ENCODE results near the gene POLE2.
"Not testable (repeated sequence)": the region's sequence is repeated elsewhere in the genome, so short reads cannot be mapped to it uniquely, and the experiment has no call there.

POLE2 gene

DNA sequence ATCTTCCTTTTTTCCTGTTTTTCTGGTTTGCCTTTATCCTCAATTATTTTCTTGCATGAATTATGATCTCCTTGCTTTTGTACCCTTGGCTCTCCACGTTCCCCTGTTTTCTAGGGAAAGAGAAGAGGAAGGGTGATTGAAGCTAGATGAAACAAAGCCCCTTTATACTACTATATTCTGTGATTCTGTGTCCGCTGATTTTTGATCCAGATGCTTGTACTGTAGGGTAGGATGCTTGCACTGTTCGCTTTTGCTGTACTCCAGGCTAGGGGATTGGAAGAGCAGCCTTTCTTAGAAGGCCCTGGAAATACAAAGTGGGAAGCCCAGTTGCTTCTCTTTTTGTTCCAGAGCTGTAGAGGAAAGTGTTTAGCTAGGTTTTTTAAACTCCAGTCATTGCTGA lies 44.9 kb upstream of the POLE2 start:
- TF ChIP-seq, protein P1, sequence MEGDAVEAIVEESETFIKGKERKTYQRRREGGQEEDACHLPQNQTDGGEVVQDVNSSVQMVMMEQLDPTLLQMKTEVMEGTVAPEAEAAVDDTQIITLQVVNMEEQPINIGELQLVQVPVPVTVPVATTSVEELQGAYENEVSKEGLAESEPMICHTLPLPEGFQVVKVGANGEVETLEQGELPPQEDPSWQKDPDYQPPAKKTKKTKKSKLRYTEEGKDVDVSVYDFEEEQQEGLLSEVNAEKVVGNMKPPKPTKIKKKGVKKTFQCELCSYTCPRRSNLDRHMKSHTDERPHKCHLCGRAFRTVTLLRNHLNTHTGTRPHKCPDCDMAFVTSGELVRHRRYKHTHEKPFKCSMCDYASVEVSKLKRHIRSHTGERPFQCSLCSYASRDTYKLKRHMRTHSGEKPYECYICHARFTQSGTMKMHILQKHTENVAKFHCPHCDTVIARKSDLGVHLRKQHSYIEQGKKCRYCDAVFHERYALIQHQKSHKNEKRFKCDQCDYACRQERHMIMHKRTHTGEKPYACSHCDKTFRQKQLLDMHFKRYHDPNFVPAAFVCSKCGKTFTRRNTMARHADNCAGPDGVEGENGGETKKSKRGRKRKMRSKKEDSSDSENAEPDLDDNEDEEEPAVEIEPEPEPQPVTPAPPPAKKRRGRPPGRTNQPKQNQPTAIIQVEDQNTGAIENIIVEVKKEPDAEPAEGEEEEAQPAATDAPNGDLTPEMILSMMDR (IDR thresholded peaks at IDR 0.05; ENCODE audit: insufficient read depth, low read length, poor library complexity, severe bottlenecking), result no peak
- no peak for TF ChIP-seq EZH2phosphoT487 (conservative IDR thresholded peaks at IDR 0.05; ENCODE audit: low read length)
- Histone ChIP-seq H3K36me3 (ENCODE audit: low read length) (no peaks in the 10 kb centered on the region), H3K27me3 (ENCODE audit: low read length) (no peaks in the 10 kb centered on the region), H3F3A (ENCODE audit: insufficient read depth) (no peaks in the 10 kb centered on the region), H4K20me1 (ENCODE audit: low read depth, low read length) (no peaks in the 10 kb centered on the region), H3K4me3 (ENCODE audit: insufficient read depth, low read length, poor library complexity, severe bottlenecking) (no peak overlapping the region), H3K79me2 (ENCODE audit: insufficient read depth, low read length) (no peaks in the 10 kb centered on the region), H3K9me3 (ENCODE audit: insufficient read depth, low read length) (no peaks in the 10 kb centered on the region), H3K4me2 (ENCODE audit: low read depth, low read length, poor library complexity, severe bottlenecking) (no peak overlapping the region), H3K9me2 (replicated peaks; ENCODE audit: insufficient read depth, low read length) (no peaks in the 10 kb centered on the region), H3K9ac (ENCODE audit: low read length) (no peak overlapping the region), H2AFZ (ENCODE audit: low read depth, low read length, severe bottlenecking) (no peak overlapping the region), H3K27ac (ENCODE audit: low read depth, low read length) (no peak overlapping the region)

DNA sequence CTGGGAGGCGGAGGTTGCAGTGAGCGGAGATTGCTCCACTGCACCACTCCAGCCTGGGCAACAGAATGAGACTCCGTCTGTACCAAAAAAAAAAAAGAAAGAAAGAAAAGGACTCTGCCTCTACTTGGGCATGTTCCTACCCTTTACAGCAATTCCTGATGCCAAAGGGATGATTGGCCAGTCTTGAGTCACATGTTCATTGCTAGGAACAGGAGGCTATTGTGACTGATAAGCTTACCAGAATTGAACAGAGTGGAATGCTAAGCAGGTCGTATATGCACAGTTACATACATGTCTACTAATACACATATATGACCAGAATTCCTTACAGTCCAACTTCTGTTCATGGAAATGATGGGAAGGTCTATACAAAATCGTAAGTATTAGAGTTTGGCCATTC lies 39.2 kb upstream of the POLE2 start:
- Histone ChIP-seq H3K27ac (ENCODE audit: low read depth, low read length) (no peak overlapping the region), H3K27me3 (ENCODE audit: low read length) (no peaks in the 10 kb centered on the region), H3K4me3 (ENCODE audit: insufficient read depth, low read length, poor library complexity, severe bottlenecking) (no peak overlapping the region), H3K36me3 (ENCODE audit: low read length) (no peaks in the 10 kb centered on the region), H3K9me3 (ENCODE audit: insufficient read depth, low read length) (no peaks in the 10 kb centered on the region), H3K4me2 (ENCODE audit: low read depth, low read length, poor library complexity, severe bottlenecking) (no peak overlapping the region), H2AFZ (ENCODE audit: low read depth, low read length, severe bottlenecking) (no peak overlapping the region), H3K9ac (ENCODE audit: low read length) (no peak overlapping the region), H3K9me2 (replicated peaks; ENCODE audit: insufficient read depth, low read length) (no peaks in the 10 kb centered on the region), H4K20me1 (ENCODE audit: low read depth, low read length) (no peaks in the 10 kb centered on the region), H3F3A (ENCODE audit: insufficient read depth) (no peaks in the 10 kb centered on the region), H3K79me2 (ENCODE audit: insufficient read depth, low read length) (no peaks in the 10 kb centered on the region)
- TF ChIP-seq, protein P1 (IDR thresholded peaks at IDR 0.05; ENCODE audit: insufficient read depth, low read length, poor library complexity, severe bottlenecking), result no peak
- TF ChIP-seq EZH2phosphoT487 (conservative IDR thresholded peaks at IDR 0.05; ENCODE audit: low read length), result no peak

DNA sequence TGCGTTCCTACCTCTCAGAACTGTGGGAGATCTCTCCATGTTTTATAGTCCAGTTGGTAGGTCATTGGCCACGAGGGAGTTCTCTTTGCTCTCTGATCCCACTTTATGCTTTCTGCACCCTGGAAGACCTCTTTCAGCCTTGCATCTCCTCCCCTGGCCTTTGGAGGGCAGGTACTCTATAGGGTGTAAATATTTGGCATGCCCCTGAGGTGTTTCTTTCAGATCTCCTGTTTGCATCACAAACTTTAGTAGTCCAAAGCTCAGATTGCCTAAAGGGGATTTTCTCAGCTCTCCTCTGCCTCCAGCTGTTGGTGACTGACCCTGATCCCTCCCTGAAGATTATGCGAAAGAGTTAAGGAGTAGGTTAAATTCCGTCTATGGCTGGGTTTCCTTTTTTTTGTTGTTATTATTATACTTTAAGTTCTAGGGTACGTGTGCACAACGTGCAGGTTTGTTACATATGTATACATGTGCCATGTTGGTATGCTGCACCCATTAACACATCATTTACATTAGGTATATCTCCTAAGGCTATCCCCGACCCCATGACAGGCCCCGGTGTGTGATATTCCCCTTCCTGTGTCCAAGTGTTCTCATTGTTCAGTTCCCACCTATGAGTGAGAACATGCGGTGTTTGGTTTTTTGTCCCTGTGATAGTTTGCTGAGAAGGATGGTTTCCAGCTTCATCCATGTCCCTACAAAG lies 33.9 kb upstream of the POLE2 start:
- H3K9me3 ChIP-seq (ENCODE audit: insufficient read depth, low read length); H3K27me3 ChIP-seq (ENCODE audit: low read length); H2AFZ ChIP-seq (ENCODE audit: low read depth, low read length, severe bottlenecking); H3K27ac ChIP-seq (ENCODE audit: low read depth, low read length); H3K9ac ChIP-seq (ENCODE audit: low read length); H3K4me2 ChIP-seq (ENCODE audit: low read depth, low read length, poor library complexity, severe bottlenecking); H3F3A ChIP-seq (ENCODE audit: insufficient read depth); H3K79me2 ChIP-seq (ENCODE audit: insufficient read depth, low read length); H3K9me2 ChIP-seq (replicated peaks; ENCODE audit: insufficient read depth, low read length); H3K4me3 ChIP-seq (ENCODE audit: insufficient read depth, low read length, poor library complexity, severe bottlenecking); H4K20me1 ChIP-seq (ENCODE audit: low read depth, low read length); H3K36me3 ChIP-seq (ENCODE audit: low read length): not testable (repeated sequence)

DNA sequence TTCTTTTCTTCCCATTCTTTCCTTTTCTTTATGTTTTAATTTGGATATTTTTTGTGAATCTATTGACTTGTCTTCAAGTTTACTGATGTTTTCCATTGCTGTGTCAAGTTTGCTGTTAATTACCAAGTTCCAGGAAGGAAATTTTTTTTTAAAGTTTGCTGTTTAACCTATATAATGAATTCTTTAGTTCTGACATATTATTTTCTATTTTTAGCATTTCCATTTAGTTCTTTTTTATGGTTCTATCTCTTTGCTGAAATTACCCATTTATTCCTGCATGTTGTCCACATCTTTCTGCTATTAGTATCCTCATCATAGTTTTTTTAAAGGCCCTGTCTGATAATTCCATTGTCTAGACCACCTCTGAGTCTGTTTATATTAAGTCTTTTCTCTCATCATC lies 32.7 kb upstream of the POLE2 start:
- H3F3A ChIP-seq (ENCODE audit: insufficient read depth), result no peaks in the 10 kb centered on the region
- TF ChIP-seq, protein P1 (IDR thresholded peaks at IDR 0.05; ENCODE audit: insufficient read depth, low read length, poor library complexity, severe bottlenecking), result no peak
- no peak for TF ChIP-seq EZH2phosphoT487 (conservative IDR thresholded peaks at IDR 0.05; ENCODE audit: low read length)

DNA sequence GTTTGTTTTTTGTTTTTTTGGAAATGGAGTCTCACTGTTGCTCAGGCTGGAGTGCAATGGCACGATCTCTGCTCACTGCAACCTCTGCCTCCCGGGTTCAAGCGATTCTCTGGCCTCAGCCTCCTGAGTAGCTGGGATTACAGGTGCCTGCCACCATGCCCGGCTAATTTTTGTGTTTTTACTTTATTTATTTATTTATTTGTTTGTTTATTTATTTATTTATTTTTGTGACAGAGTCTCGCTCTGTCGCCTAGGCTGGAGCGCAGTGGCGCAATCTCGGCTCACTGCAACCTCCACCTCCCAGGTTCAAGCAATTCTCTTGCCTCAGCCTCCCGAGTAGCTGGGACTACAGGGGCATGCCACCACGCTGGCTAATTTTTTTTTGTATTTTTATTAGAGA lies 23.0 kb upstream of the POLE2 start:
- not testable (repeated sequence) for H3K27ac ChIP-seq (ENCODE audit: low read depth, low read length); H3K9ac ChIP-seq (ENCODE audit: low read length); H3K9me3 ChIP-seq (ENCODE audit: insufficient read depth, low read length); H3K4me2 ChIP-seq (ENCODE audit: low read depth, low read length, poor library complexity, severe bottlenecking); H3K36me3 ChIP-seq (ENCODE audit: low read length); H4K20me1 ChIP-seq (ENCODE audit: low read depth, low read length); H2AFZ ChIP-seq (ENCODE audit: low read depth, low read length, severe bottlenecking); H3K27me3 ChIP-seq (ENCODE audit: low read length); H3F3A ChIP-seq (ENCODE audit: insufficient read depth); H3K4me3 ChIP-seq (ENCODE audit: insufficient read depth, low read length, poor library complexity, severe bottlenecking); H3K79me2 ChIP-seq (ENCODE audit: insufficient read depth, low read length); H3K9me2 ChIP-seq (replicated peaks; ENCODE audit: insufficient read depth, low read length)

More for the DNA sequence above, 32.7 kb upstream of the POLE2 start:
- no peak overlapping the region for H3K27ac ChIP-seq (ENCODE audit: low read depth, low read length)
- no peaks in the 10 kb centered on the region for H3K9me2 ChIP-seq (replicated peaks; ENCODE audit: insufficient read depth, low read length)
- no peak overlapping the region for H3K4me3 ChIP-seq (ENCODE audit: insufficient read depth, low read length, poor library complexity, severe bottlenecking)
- no peak overlapping the region for H3K9ac ChIP-seq (ENCODE audit: low read length)
- H4K20me1 ChIP-seq (ENCODE audit: low read depth, low read length), result no peaks in the 10 kb centered on the region
- no peaks in the 10 kb centered on the region for H3K36me3 ChIP-seq (ENCODE audit: low read length)
- no peaks in the 10 kb centered on the region for H3K79me2 ChIP-seq (ENCODE audit: insufficient read depth, low read length)
- no peaks in the 10 kb centered on the region for H3K9me3 ChIP-seq (ENCODE audit: insufficient read depth, low read length)
- H2AFZ ChIP-seq (ENCODE audit: low read depth, low read length, severe bottlenecking), result no peak overlapping the region
- no peaks in the 10 kb centered on the region for H3K27me3 ChIP-seq (ENCODE audit: low read length)
- H3K4me2 ChIP-seq (ENCODE audit: low read depth, low read length, poor library complexity, severe bottlenecking), result no peak overlapping the region

DNA sequence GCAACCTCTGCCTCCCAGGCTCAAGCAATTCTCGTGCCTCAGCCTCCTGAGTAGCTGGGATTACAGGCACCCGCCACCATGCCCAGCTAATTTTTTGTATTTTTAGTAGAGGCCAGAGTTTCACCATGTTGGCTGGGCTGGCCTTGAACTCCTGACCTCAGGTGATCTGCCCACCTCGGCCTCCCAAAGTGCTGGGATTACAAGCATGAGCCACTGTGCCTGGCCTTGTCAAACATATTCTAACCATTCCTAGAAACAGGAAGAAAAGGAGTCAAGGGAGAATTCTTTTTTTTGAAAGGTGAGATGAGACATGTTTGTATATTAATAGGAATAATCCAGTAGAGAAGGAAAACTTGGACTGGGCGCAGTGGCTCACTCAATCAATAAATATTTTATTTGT lies 16.5 kb upstream of the POLE2 start:
- H3K36me3 ChIP-seq (ENCODE audit: low read length); H3F3A ChIP-seq (ENCODE audit: insufficient read depth); H2AFZ ChIP-seq (ENCODE audit: low read depth, low read length, severe bottlenecking); H3K9ac ChIP-seq (ENCODE audit: low read length); H3K9me3 ChIP-seq (ENCODE audit: insufficient read depth, low read length); H3K4me3 ChIP-seq (ENCODE audit: insufficient read depth, low read length, poor library complexity, severe bottlenecking); H3K9me2 ChIP-seq (replicated peaks; ENCODE audit: insufficient read depth, low read length); H3K27ac ChIP-seq (ENCODE audit: low read depth, low read length); H3K4me2 ChIP-seq (ENCODE audit: low read depth, low read length, poor library complexity, severe bottlenecking); H3K79me2 ChIP-seq (ENCODE audit: insufficient read depth, low read length); H4K20me1 ChIP-seq (ENCODE audit: low read depth, low read length); H3K27me3 ChIP-seq (ENCODE audit: low read length): not testable (repeated sequence)

Data from SU-DHL-6 (cell line).